T47D (cell line): ENCODE measurements around the gene HAGHL.
"Not testable (repeated sequence)": the region's sequence is repeated elsewhere in the genome, so short reads cannot be mapped to it uniquely, and the experiment has no call there.

Experiments
- DNase-seq, 2 experiments: peaks; one replicate each; pipeline versions ENCODE4 v3.0.0 to v3.0.0-alpha.2; 2011 to 2012; ENCODE audit warnings: low read depth in 1 of 2, low spot score in 1 of 2
- JUND ChIP-seq: IDR thresholded peaks from 2 replicates; pipeline ENCODE4 v1.6.1; 2012; ENCODE audit warnings: low read depth
- in situ Hi-C: cut with HindIII; loops from 2 replicates; pipeline ENCODE4 v1.10.0; 2016; ENCODE audit warnings: low sequenced_read_pairs, low pct_unique_long_range_greater_than_20kb

HAGHL gene

GRCh38 chr16:775236-775796 lies 48.4 kb downstream of the HAGHL start:
- TF ChIP-seq JUND: no peak
- DNase-seq: no peak
- in situ Hi-C loops: no loop called here

- DNase-seq, in situ Hi-C loops: not testable (repeated sequence)
Measured at GRCh38 chr16:776298-776697, 49.4 kb downstream of the HAGHL start.

GRCh38 chr16:776824-777223 lies 49.9 kb downstream of the HAGHL start:
- DNase-seq: no peak
- in situ Hi-C loops: no loop called here
- TF ChIP-seq JUND: no peak

- in situ Hi-C loops: no loop called here
Measured at GRCh38 chr16:777826-778225, 50.9 kb downstream of the HAGHL start.

GRCh38 chr16:778447-778846 lies 51.5 kb downstream of the HAGHL start:
- no peak for TF ChIP-seq JUND
- in situ Hi-C loops: no loop called here

More at GRCh38 chr16:777826-778225, 50.9 kb downstream of the HAGHL start:
- DNase-seq: no peak
- TF ChIP-seq JUND: no peak

GRCh38 chr16:778909-779527 lies 52.1 kb downstream of the HAGHL start:
- in situ Hi-C loops: no loop called here
- no peak for DNase-seq
- no peak for TF ChIP-seq JUND

More at GRCh38 chr16:778447-778846, 51.5 kb downstream of the HAGHL start:
- DNase-seq: no peak
